ENCODE results near the gene ARHGEF19.
A peak's percentile ranks its signal among the peaks of the same experiment; 100 is the strongest.
"Not testable (repeated sequence)": the region's sequence is repeated elsewhere in the genome, so short reads cannot be mapped to it uniquely, and the experiment has no call there.

ARHGEF19 gene

GRCh38 chr1:16224472-16224871 lies 12.0 kb upstream of the ARHGEF19 start:
- no peak for DNase-seq (ENCODE audit: low spot score)
- in situ Hi-C loops (cut with MboI; ENCODE audit: low sequenced_read_pairs, unreplicated experiment), result no loop called here
- no peak for TF ChIP-seq CTCF (IDR thresholded peaks at IDR 0.05; ENCODE audit: borderline replicate concordance, control extremely low read depth, extremely low read depth, insufficient read depth, missing control alignments)

- in situ Hi-C loops (cut with MboI; ENCODE audit: low sequenced_read_pairs, unreplicated experiment); DNase-seq (ENCODE audit: low spot score): not testable (repeated sequence)
Measured at GRCh38 chr1:16222716-16223115, 10.3 kb upstream of the ARHGEF19 start.

GRCh38 chr1:16221499-16221898 lies 9.0 kb upstream of the ARHGEF19 start:
- DNase-seq (ENCODE audit: low spot score), result no peak
- in situ Hi-C loops (cut with MboI; ENCODE audit: low sequenced_read_pairs, unreplicated experiment), result no loop called here
- no peak for TF ChIP-seq CTCF (IDR thresholded peaks at IDR 0.05; ENCODE audit: borderline replicate concordance, control extremely low read depth, extremely low read depth, insufficient read depth, missing control alignments)

GRCh38 chr1:16219968-16220500 lies 7.6 kb upstream of the ARHGEF19 start:
- in situ Hi-C loops (cut with MboI; ENCODE audit: low sequenced_read_pairs, unreplicated experiment), result no loop called here
- TF ChIP-seq CTCF (IDR thresholded peaks at IDR 0.05; ENCODE audit: borderline replicate concordance, control extremely low read depth, extremely low read depth, insufficient read depth, missing control alignments), result no peak
- DNase-seq (ENCODE audit: low spot score), result no peak

- DNase-seq (ENCODE audit: low spot score), result no peak
- in situ Hi-C loops (cut with MboI; ENCODE audit: low sequenced_read_pairs, unreplicated experiment), result no loop called here
- no peak for TF ChIP-seq CTCF (IDR thresholded peaks at IDR 0.05; ENCODE audit: borderline replicate concordance, control extremely low read depth, extremely low read depth, insufficient read depth, missing control alignments)
Measured at GRCh38 chr1:16218674-16219071, 6.2 kb upstream of the ARHGEF19 start.

GRCh38 chr1:16218014-16218673 lies 5.7 kb upstream of the ARHGEF19 start:
- no peak for DNase-seq (ENCODE audit: low spot score)
- TF ChIP-seq CTCF (IDR thresholded peaks at IDR 0.05; ENCODE audit: borderline replicate concordance, control extremely low read depth, extremely low read depth, insufficient read depth, missing control alignments), result no peak
- in situ Hi-C loops (cut with MboI; ENCODE audit: low sequenced_read_pairs, unreplicated experiment), result no loop called here

GRCh38 chr1:16217061-16217785 lies 4.8 kb upstream of the ARHGEF19 start:
- TF ChIP-seq CTCF (IDR thresholded peaks at IDR 0.05; ENCODE audit: borderline replicate concordance, control extremely low read depth, extremely low read depth, insufficient read depth, missing control alignments), result no peak
- peak; percentile 99 for DNase-seq (ENCODE audit: low spot score)
- in situ Hi-C loops (cut with MboI; ENCODE audit: low sequenced_read_pairs, unreplicated experiment), result no loop called here

Measured in GM13976 (cell line).